HG03521 (cell line): ENCODE results near the gene CCDC187.

Experiments
- ATAC-seq: cut with Tn5 transposase; IDR thresholded peaks from one replicate; pipeline ENCODE4 v1.9.1; 2021; ENCODE audit warnings: mild to moderate bottlenecking, moderate library complexity; ENCODE audit not compliant: unreplicated experiment

CCDC187 gene

DNA sequence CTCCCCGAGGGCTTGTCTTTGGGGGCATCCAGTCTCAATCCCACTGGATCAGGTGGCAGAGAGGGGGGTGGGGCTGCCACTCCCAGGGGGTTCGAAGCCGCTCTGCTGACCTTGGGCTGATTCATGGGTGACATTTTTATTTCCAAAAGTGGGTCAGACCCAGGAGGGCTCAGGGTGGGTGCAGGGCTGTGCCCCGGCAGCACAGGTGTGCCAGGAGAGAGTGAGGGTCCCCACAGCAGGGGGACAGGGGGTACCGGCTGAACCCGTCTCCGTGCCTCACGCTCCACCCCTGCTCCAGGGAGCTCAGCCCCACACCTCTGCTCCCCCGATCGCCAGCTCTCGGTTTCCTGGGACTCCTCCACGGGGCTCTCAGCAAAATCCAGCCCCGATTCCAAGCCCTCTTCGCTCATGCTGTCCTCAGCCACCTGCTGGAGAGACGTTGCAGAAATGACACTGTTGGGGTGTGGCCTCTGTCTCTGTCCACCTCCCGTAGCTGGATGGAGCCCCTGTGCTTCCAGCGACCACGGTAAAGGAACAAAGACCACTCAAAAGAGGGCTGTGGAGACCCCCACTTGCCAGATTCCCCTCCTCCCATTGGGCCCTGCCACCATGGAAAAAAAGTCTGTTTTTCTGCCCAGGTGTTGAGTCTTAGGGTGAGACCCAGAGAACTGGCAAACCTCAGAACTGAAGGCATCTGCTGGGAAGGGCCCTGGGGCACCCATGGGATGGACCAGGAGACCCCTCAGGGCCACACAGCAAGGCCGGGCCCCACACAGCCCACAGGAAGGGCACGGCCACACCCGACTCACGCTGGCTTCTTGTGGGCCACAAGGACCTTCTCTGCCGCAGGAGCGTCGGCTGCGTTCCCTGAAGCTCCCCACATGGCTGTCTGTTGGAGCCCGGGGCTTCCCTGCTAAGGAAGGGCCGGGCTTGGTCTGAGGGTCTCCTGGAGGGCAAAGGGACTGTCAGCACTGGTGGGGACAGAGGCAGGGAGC lies 47.7 kb downstream of the CCDC187 start:
- no peak for ATAC-seq

DNA sequence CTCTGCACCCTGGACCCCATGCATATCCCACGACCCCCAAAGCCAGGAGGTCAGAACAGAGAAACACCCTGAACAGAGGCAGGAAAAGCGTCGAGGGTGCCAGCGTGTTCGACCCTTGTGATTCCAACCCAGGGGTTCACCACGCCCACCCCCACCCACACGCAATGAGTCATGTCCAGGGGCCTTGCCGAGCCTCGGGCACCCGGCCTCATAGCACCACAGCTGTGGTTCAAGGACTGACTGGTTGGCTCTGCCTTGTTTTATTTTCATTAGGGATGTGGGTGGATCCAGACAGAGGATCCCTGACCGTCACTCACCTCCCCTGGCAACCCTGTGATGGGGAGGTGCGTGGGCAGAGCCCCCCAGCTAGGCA lies 48.7 kb downstream of the CCDC187 start:
- no peak for ATAC-seq

DNA sequence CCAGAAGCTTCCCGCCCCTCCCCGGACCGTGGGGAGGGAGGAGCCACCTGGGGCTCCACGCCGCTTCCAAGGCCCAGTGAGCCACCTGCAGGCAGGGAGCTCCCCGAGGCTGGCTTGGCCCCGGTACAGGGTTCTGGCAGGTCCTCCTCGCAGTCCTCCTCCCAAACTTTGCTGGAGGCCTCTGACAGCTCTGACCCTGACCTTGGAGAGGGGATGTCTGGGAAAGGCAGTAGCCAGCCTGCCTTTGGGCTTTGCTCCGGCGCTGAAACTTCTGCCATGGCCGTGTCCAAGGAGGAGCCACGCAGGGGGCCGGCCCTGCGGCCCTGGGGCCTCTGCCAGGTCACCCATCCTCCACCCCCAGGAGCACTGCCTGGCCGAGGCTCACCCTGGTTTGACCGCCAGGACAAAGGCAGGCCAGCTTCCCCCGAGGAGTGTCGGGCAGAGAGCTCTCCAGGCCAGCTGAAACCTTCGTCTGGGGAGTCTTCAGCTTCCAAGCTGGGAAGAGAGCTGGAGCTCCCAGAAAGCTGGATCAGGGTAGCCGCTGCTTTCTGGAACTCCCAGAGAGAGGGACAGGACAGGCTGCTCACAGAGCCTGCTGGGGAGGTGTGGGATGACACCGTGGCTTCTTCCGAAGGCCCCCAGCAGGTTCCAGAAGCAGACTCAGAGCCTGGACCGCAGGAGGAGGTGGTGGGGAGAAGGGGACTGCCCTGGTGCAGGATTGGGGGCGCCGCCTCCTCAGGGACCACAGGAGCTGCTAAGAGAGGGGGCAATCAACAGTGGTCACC lies 49.3 kb downstream of the CCDC187 start:
- no peak for ATAC-seq

DNA sequence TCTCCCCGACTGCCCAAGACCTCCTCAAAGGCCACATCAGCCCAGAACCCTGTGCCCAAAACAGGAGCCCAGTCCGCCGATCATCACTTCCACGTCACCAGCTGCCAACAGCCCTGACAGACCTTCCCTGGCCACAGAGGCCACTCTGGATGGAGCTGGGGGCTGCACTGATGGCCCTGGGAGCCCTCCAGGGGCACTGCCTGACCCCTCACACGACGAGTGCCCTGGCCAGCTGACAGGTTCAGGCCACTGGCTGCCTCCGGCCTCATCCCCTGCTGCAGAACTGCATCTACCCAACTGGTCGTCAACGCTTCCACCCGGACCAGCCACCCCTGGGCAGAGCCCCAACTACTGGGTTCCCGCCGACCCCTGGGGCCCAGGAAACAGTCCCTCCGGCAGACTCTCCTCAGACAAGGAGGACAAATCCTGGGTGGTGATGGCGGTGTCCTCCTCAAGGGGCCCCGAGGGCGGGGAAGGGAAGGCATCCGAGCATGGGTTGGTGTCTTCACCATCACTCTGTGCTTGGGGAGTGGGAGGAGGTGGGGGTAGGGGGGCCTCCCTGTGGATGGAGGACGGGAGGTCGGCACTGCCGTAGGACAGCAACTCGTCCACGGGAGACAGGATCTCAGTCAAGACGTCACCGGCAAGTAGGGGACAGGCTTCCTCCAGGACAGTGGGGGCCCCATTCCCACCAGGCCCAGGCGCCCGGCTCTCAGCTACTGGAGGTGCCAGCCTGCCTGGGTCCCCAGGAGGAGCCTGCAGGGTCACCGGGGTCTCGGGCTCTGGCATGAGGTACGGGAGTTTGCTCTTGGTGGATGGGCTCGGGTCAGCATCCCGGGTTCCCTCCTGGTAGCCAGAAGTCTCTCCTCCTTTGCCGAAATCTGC lies 50.4 kb downstream of the CCDC187 start:
- ATAC-seq, result no peak

DNA sequence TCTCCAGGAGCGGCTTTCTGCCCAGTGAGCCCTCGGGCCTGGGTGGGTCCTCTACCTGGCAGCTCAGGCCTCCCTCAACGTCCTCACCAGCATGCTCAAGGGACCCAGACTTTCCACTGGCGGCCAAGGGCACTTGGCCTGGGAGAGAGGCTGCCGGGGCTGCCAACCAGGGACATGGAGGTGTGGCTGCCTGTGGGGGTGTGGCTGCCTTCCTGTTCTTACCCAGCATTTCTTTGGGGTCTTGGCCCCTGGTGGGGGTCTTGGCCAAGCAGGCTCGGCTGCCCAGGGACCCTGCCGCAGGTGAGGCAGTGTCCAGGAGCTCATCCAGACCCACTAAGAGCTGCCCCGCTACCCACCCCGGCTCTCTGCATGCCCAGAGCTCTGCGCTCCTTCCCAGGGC lies 51.0 kb downstream of the CCDC187 start:
- no peak for ATAC-seq

DNA sequence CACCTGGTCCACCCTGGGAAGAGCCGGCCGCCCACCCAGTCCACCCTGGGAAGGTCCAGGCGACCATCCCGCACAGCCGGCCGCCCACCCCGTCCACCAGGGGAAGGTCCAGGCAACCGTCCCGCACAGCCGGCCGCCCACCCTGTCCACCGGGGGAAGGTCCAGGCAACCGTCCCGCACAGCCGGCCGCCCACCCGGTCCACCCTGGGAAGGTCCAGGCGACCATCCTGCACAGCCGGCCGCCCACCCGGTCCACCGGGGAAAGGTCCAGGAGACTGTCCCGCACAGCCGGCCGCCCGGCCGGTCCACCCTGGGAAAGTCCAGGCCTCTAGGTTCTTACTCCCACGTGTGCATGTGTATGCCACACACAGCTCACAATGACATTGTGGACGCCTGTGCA lies 51.6 kb downstream of the CCDC187 start:
- no peak for ATAC-seq

DNA sequence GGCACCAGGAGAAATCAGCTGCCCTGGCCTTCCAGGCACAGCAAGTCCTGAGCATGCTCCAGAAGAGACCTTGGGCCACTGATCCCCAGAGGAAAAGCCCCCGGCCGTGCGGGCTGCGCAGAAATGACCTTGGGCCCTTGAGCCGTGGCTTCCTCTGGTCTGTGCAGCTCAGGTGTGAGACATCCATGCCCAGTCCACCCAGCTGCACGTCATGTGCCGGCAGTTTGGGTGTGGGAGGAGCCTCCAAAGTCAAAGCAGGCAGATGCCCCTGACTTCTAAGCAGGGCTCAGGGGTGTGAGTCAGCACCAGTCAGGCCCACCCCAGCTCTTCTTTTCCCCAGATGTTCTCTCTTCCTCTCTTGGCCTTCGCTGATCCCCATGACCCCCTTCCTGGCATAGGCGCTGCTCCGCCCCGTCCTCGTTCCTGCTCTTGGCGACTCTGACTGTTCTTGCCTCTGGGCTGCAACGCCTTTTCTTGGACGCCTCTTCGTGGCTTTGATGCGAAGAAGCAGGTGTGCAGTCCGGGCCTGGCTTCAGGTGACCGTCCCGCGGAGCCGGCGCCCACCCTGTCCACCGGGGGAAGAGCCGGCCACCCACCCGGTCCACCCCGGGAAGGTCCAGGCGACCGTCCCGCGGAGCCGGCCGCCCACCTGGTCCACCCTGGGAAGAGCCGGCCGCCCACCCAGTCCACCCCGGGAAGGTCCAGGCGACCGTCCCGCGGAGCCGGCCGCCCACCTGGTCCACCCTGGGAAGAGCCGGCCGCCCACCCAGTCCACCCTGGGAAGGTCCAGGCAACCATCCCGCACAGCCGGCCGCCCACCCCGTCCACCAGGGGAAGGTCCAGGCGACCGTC lies 52.4 kb downstream of the CCDC187 start:
- ATAC-seq, result no peak

DNA sequence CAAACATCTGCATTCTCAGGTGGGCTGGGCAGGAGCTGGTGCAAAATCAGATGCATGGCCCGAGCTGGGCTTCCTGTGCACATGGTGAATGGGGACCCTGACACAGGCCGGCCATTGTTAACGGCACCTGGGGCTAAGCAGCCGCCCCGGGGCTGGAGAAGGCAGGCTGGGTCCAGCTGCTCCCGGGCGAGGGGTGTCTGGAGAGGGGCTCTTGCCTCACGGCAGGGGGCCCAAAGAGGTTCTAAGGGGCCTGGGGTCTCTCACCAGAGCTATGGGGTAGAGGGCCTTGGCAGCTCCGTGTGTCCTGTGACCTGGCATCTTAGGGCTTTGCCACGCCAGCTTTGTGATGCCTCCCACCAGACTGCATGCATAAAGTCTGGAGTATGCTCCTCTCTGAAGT lies 53.2 kb downstream of the CCDC187 start:
- no peak for ATAC-seq

DNA sequence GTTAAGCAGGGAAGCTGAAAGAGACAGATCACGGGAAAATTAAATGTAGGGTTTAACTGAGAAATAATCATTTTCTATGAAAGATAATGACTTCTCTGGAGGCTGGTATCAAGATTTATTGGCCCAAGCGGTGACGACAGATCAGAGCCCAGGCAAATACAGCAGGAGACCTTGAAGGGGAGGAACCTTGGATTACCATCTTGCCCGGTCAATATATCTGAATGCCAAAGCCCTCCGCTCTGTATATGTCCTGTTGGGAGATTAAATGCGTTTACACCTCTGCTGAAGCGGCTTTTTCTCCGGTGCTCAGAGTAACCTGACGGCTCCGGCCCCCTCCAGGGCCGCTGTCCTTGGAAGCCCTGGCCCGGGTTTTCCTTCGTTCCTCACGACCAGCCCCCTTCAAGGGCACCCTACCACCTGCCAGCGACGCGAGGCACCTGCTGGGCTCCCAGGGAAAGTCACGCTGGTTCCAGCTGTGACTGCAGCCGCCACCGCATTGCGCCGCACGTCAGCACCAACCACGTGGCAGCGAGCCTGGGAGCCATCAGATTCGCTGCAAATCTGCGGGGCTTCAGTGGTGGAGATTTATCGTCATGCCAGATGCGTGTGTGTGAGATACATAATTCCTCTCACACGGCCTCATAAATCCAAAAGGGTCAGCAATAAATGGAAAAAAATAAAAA lies 53.9 kb downstream of the CCDC187 start:
- no peak for ATAC-seq

DNA sequence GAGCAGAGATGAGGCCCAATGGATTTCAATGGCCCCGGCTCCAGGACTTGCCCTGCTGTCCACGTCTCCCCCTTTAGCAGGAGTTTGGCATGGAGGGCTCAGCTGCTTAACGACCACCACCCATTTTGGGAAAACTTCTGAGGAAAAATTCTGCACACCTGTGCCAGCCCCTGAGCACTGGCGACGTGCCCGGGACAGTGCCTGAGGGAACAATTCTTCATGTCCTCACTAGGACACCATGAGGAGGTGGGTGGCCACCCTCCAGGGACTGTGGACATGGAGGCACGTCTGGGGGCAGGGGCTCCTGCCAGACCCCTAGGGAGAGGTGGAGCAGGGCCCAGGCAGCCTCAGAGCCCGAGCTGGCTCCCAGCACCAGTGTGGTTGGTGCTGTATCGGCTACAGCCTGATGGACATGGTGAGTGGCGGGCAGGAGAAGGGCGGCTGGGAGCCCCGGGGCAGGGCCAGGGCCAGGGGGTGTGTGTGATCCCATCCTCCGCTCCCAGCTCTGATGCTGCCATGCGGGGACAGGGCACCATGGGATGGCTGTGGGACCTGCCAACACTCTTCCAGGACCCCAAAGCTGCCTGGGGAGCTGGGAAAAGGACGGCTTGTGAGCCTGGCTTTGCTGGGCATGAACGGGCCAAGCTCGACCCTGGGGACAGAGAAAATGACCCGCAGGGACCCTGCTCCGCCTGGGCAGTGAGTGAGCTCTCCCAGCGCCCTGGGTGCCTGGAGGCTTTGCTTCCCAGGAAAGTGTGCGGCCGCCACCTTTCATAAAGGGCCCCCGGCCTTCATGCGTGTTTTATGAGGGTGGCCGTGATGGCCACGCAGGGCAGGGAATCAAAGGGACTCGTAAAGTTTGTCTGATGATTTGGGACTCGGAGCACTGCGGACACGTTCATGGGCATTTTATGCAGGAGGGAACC lies 54.7 kb downstream of the CCDC187 start:
- ATAC-seq, result no peak

DNA sequence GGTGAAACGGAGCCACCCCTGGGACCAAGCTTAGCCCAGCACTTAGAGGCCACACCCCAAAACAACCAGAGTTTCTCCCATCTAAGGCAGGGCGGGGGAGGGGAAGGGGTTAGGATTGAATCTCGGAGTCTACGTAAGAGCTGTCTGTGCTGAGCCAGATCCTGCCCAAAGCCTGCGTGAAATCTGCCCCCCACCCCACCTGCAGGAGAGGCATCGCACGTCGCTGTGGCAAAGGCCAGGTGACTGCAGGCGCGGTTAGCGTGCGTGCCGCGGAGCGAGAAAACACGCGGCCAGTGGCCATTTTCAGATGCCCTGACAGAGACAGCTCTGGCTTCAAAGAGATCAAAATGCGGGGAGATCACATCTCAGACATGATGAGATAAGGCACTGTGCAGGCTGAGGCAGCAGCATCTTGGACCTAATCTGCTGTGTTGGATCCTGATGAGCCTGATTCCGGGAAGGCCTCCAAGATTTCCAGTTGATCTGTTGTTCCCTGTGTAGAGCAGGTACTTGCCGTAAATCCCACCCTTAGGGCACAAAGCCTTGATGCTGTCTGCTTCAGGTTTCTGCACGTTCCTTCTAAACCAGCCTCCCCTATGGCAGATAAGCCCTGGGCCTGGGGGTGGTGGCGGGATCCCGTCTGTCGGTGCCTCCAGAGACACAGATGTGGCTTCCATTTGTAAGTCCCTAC lies 55.8 kb downstream of the CCDC187 start:
- ATAC-seq, result no peak

DNA sequence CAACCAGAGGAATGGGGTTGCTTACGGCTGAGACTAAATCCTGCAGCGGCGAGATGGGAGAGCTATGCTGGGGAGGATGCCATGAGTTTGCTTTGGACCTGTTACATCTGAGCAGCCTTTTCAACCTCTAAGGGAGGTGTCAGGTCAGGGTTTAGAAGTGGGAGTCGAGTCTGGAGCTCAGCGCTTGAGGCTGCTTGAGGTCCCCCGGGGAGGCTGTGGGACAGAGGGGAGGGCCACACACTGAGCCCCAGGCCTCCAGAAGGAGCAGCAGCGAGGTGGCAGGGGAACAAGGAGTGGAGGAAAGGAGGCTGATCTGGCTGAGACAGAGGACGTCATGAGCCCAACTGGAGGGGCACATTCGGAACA lies 56.4 kb downstream of the CCDC187 start:
- no peak for ATAC-seq

DNA sequence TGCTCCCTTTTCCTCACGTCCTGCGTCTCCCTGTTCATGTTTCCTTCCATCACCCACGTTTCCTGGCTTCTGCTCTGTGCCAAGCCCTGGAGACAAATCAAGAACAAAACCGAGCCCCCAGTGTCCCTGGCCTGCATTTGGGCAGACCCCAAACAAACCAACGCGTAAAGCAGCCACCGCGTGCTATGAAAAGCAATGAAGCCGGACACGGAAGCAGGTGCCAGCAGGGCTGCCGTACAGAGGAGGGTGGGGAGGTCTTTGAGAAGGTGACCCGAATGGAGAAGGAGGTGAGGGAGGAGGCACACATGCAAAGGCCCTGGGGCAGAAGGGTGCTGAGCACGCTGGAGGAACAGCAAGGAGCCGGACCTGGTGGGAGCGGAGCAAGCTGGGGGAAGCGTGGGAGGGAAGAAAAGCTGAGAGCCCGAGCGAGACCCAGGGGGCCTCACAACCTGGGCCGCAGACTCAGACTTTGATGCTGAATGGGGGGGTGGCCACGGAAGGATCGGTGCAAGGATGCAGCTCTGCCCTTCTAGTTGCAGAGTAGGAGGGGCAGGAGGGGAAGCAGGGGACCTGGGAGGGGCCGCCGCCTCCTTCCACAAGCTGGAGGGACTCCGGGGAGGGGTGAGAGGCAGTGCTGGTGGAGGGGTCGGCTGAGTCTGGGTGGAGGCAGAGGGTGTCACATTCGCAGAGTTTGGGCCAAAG lies 56.9 kb downstream of the CCDC187 start:
- no peak for ATAC-seq

DNA sequence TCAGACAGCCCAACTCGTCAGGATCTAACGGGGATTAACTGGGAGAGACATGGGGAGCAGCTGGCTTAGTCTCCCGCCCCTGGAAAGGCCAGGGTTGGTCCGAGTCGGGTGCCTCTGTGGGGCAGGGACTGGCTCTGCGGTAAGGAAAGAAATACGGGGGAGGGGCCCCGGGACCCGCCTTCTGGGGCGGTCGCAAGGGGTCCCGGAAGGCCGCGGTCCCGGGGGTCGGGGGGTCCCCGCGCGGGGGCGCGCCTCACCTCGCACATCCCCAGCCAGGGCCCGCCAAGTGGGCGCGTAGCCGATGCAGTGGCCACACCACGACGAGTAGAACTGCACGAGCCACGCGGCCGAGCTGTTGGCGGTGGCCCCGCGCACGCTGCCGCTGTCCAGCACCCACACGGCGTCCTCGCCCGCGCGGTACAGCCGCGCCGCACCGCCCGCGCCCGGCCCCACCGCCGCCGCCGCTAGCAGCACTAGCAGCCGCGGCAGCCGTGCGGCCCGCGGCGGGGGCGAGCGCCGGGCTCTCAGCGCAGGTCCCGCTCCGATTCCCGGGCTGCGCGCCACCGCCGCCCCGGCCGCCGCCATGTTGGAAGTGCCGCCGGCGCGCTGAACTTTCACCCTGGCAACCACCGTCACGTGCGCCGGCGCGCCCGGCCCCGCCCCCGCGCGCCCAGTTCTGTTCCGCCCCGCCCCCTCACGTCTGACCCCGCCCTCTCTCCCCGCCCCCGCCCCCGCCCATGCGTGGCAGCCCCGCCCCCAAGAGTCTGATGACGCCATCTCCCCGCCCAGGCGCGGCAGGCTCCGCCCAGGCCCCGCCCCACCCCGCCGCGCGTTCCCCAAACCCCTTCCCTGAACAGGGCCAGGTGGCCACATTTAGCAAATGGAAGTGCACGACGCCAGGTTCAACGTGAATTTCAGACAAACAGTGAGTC lies 58.4 kb downstream of the CCDC187 start, which contains the start of gene QSOX2:
Gene QSOX2 (minus strand): TSS at position 594 of the 932 bp plus-strand sequence. CDS start 9 bp downstream, at position 585.
- peak; percentile 65 for ATAC-seq

DNA sequence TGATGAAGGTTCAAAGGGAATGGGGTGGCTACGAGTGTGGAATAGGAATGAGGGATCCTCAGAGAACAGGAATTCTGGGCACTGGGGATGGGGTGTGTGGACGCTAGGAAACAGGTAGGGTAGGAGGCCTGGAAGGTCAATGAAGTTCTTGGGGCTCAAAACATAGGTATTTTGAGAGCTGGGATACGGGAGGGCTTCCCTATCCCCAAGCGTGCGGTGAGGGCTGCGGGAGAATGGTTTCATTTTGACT lies 59.0 kb downstream of the CCDC187 start:
- ATAC-seq, result no peak
